B cell (primary cell): ENCODE data around the gene PLA2G4C. TPM values are rescaled to one million over a fixed set of nuclear protein-coding genes. Genes with fewer than 3 reads are reported as not detected.

Experiments
- ATAC-seq: fragments of 200-7000 bp; cut with Tn5 transposase; one replicate; pipeline ENCODE4 v1.10.0; 2021; ENCODE audit warnings: low read depth, mild to moderate bottlenecking, moderate number of reproducible peaks, moderate library complexity
- CTCF ChIA-PET: fragments of 350-600 bp; sonication (Branson Sonifier 250); formaldehyde crosslinking; loops from one replicate; lab custom pipeline; 2021; ENCODE audit warnings: antibody characterized with exemption, inconsistent platforms; lab: Charles Lee
- POLR2A ChIA-PET: fragments of 350-600 bp; sonication (Branson Sonifier 250); formaldehyde crosslinking; loops from one replicate; lab custom pipeline; 2021; ENCODE audit warnings: antibody characterized with exemption; lab: Charles Lee
- DNase-seq: peaks from one replicate; pipeline ENCODE4 v3.0.0; 2013
- H2AFZ ChIP-seq: 2 replicates; pipeline ENCODE4 v1.6.1; 2012; ENCODE audit warnings: mild to moderate bottlenecking, low read depth, low read length; ENCODE audit not compliant: insufficient read depth, poor library complexity, severe bottlenecking
- H3K27ac ChIP-seq, 2 donors: 1 replicate in 1 of 2; 2 replicates in 1 of 2; pipeline ENCODE4 v1.5.1; 2012 to 2013; ENCODE audit warnings: low read length in 2 of 2, mild to moderate bottlenecking in 2 of 2, moderate library complexity in 1 of 2
- H3K27me3 ChIP-seq, 4 experiments: fragments of 200-600 bp in 1 of 4; sonication (generic) in 1 of 4; replicated peaks in 1 of 4; 1 replicate in 2 of 4; 2 replicates in 2 of 4; pipeline versions ENCODE4 v1.6.1 to v1.7.0; 2013 to 2016; ENCODE audit warnings: low read length in 3 of 4, mild to moderate bottlenecking in 2 of 4, mixed read lengths in 1 of 4, moderate library complexity in 1 of 4; ENCODE audit not compliant: insufficient read depth in 4 of 4, control insufficient read depth in 3 of 4; ENCODE audit errors: control extremely low read depth in 1 of 4
- H3K36me3 ChIP-seq, 2 experiments: replicated peaks in 1 of 2; 1 replicate in 1 of 2; 2 replicates in 1 of 2; pipeline versions ENCODE4 v1.6.1 to v1.7.1; 2013; ENCODE audit warnings: low read length in 1 of 2; ENCODE audit not compliant: insufficient read depth in 2 of 2, control insufficient read depth in 1 of 2; ENCODE audit errors: control extremely low read depth in 1 of 2, extremely low read depth in 1 of 2
- H3K4me1 ChIP-seq, 2 donors: fragments of 200-600 bp in 1 of 2; sonication (generic) in 1 of 2; 1 replicate in 1 of 2; 2 replicates in 1 of 2; pipeline versions ENCODE4 v1.5.1 to v1.6.1; 2013 to 2017; ENCODE audit warnings: low read length in 2 of 2; ENCODE audit not compliant: control insufficient read depth in 2 of 2, insufficient read depth in 2 of 2
- H3K4me2 ChIP-seq: replicated peaks from 2 replicates; pipeline ENCODE3; 2012; ENCODE audit warnings: mild to moderate bottlenecking, low read depth, low read length; ENCODE audit not compliant: poor library complexity, severe bottlenecking
- H3K4me3 ChIP-seq, 5 experiments: fragments of 200-600 bp in 1 of 5; sonication (generic) in 1 of 5; 1 replicate in 3 of 5; 2 replicates in 2 of 5; pipeline versions ENCODE4 v1.5.1 to v1.7.0; 2011 to 2016; ENCODE audit warnings: low read length in 4 of 5, mild to moderate bottlenecking in 4 of 5, low read depth in 2 of 5, control low read depth in 1 of 5, moderate library complexity in 1 of 5; ENCODE audit not compliant: insufficient read depth in 1 of 5; ENCODE audit errors: control extremely low read depth in 1 of 5, extremely low read depth in 1 of 5
- H3K79me2 ChIP-seq: fragments of 200-600 bp; sonication (generic); one replicate; pipeline ENCODE4 v1.6.0; 2016; ENCODE audit warnings: low read length; ENCODE audit not compliant: control insufficient read depth, insufficient read depth
- H3K9ac ChIP-seq: fragments of 200-600 bp; sonication (generic); 2 replicates; pipeline ENCODE4 v1.6.1; 2017; ENCODE audit warnings: mild to moderate bottlenecking, low read length, moderate library complexity
- H3K9me3 ChIP-seq, 3 donors: one replicate each; pipeline versions ENCODE4 v1.6.1 to v1.7.1; 2013; ENCODE audit warnings: low read length in 2 of 3; ENCODE audit not compliant: control insufficient read depth in 2 of 3, insufficient read depth in 1 of 3; ENCODE audit errors: control extremely low read depth in 1 of 3
- H4K20me1 ChIP-seq: 2 replicates; pipeline ENCODE4 v1.6.0; 2012; ENCODE audit warnings: mild to moderate bottlenecking, low read length; ENCODE audit not compliant: insufficient read depth, control insufficient read depth, poor library complexity, severe bottlenecking
- H3K27ac Mint-ChIP-seq: one replicate; pipeline ENCODE4 v1.8.0; 2021; ENCODE audit warnings: mixed read lengths
- H3K27me3 Mint-ChIP-seq: one replicate; pipeline ENCODE4 v1.8.0; 2021; ENCODE audit warnings: mixed read lengths
- H3K4me1 Mint-ChIP-seq: one replicate; pipeline ENCODE4 v1.8.0; 2021; ENCODE audit warnings: mixed read lengths
- H3K4me3 Mint-ChIP-seq: one replicate; pipeline ENCODE4 v1.8.0; 2021; ENCODE audit warnings: mixed read lengths
- H3K9me3 Mint-ChIP-seq: one replicate; pipeline ENCODE4 v1.8.0; 2022; ENCODE audit warnings: mixed read lengths; ENCODE audit not compliant: insufficient read depth
- EZH2 ChIP-seq: IDR thresholded peaks from 2 replicates; pipeline ENCODE4 v1.6.1; 2012; ENCODE audit warnings: borderline replicate concordance, low read depth, mild to moderate bottlenecking, moderate library complexity, low read length; ENCODE audit not compliant: insufficient read depth, poor library complexity, severe bottlenecking
- WGBS: methylation state at CpG from one replicate; pipeline ENCODE4 v1.1.5; 2013; ENCODE audit warnings: missing lambda C conversion rate; ENCODE audit not compliant: insufficient coverage; 5-methylcytosine and 5-hydroxymethylcytosine counted together
- intact Hi-C: fragments of 100-400 bp; cut with micrococcal nuclease; formaldehyde crosslinking; loops from one replicate; pipeline ENCODE4 v1.10.0; 2022
- polyA plus RNA-seq: library from polyadenylated mRNA; depleted of rRNA; stranded (reverse); fragments of >200 nt; gene quantifications from 2 replicates; pipeline ENCODE4 v1.2.3, GENCODE V29; 2012
- total RNA-seq, 2 donors: library from RNA; stranded (reverse); fragments of 120-200 nt in 1 of 2; gene quantifications; 1 replicate in 1 of 2; 2 replicates in 1 of 2; pipeline versions ENCODE4 v1.2.3 to v1.2.4, GENCODE V29; 2013 to 2022
- TF ChIP-seq, protein P1 (sequence below): fragments of 200-600 bp; IDR thresholded peaks from one replicate; pipeline ENCODE4 v1.8.0; 2022; ENCODE audit warnings: antibody characterized with exemption, mild to moderate bottlenecking

PLA2G4C gene
- total and polyA plus RNA-seq, 2 donors (not counting 1 experiment from before 2014, with no cell fraction given): 11.1 to 12.3 TPM

DNA sequence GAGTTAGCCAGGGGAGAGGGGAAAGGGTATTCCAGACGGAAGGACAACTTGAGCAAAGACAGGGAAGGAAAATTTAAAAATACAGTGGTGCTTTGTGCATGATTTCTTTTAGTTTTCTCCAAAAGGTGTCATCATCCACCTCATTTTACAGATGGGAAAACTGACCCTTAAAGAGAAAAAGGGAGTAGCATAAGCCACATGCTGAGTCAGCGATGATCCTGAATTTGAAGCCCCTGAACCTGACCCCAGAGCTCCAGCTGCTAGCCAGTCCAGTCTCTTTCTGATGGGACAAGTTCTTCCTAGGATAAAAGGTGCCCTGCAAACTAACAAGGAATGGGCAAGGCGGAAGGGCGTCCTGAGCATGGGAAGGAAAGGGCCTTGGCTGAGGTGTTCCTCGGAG lies 77.0 kb downstream of the PLA2G4C start:
- Histone ChIP-seq H3K4me3 (no peak overlapping the region), H3K27me3 (no peaks in the 10 kb centered on the region), H4K20me1 (no peaks in the 10 kb centered on the region), H3K9me3 (peaks cover 0 to 16% (median 15%) of the 10 kb centered on the region in 3 donors), H2AFZ (no peak overlapping the region), H3K36me3 (no peaks in the 10 kb centered on the region), H3K4me1 (no peaks in the 10 kb centered on the region), H3K9ac (no peak overlapping the region), H3K4me2 (no peak overlapping the region), H3K79me2 (no peaks in the 10 kb centered on the region), H3K27ac (no peak overlapping the region)
- CTCF ChIA-PET: no interaction called here
- TF ChIP-seq EZH2: no peak
- TF ChIP-seq, protein P1, sequence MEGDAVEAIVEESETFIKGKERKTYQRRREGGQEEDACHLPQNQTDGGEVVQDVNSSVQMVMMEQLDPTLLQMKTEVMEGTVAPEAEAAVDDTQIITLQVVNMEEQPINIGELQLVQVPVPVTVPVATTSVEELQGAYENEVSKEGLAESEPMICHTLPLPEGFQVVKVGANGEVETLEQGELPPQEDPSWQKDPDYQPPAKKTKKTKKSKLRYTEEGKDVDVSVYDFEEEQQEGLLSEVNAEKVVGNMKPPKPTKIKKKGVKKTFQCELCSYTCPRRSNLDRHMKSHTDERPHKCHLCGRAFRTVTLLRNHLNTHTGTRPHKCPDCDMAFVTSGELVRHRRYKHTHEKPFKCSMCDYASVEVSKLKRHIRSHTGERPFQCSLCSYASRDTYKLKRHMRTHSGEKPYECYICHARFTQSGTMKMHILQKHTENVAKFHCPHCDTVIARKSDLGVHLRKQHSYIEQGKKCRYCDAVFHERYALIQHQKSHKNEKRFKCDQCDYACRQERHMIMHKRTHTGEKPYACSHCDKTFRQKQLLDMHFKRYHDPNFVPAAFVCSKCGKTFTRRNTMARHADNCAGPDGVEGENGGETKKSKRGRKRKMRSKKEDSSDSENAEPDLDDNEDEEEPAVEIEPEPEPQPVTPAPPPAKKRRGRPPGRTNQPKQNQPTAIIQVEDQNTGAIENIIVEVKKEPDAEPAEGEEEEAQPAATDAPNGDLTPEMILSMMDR: no peak
- DNase-seq (no peak), ATAC-seq (no peak)
- H3K27ac Mint-ChIP-seq: no peak overlapping the region
- peaks cover 11% of the 10 kb centered on the region for H3K27me3 Mint-ChIP-seq
- intact Hi-C loops: no loop called here
- peaks cover 5% of the 10 kb centered on the region for H3K9me3 Mint-ChIP-seq
- H3K4me3 Mint-ChIP-seq: no peak overlapping the region
- H3K4me1 Mint-ChIP-seq: no peaks in the 10 kb centered on the region
- POLR2A ChIA-PET: no interaction called here
- WGBS: 83% methylated on average over 5 of the region's 5 CpGs

DNA sequence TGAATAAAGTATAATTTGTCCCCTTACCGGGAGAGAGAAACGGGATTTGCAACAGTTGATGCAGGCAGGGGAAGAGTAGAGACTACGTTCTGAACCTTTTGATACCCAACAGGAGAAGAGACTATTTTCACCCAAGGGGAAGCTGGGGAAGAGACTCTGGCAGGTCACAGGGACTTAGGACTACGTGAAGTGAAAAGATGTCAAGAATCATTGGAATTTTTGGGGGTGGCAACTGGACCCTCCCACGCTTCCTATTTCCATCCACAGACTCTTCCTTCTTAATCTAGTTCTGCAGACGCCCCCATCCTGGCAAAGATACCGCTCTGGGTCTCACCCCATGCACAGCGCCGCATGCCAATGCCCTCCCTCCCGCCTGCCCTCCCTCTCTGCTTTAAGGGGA lies 80.5 kb downstream of the PLA2G4C start:
- Histone ChIP-seq H3K9ac (no peak overlapping the region), H3K79me2 (no peaks in the 10 kb centered on the region), H4K20me1 (no peaks in the 10 kb centered on the region), H3K4me1 (no peaks in the 10 kb centered on the region), H3K4me2 (no peak overlapping the region), H3K4me3 (no peak overlapping the region), H3K9me3 (peaks cover 0 to 3% (median 0%) of the 10 kb centered on the region in 3 donors), H3K27ac (no peak overlapping the region), H3K36me3 (no peaks in the 10 kb centered on the region), H3K27me3 (peaks cover 0 to 4% (median 0%) of the 10 kb centered on the region in 4 experiments), H2AFZ (no peak overlapping the region)
- 80% methylated on average over 1 of the region's 10 CpGs for WGBS
- ChIA-PET CTCF (no interaction called here), POLR2A (no interaction called here)
- intact Hi-C loops: no loop called here
- Mint-ChIP-seq H3K27me3 (peaks cover 22% of the 10 kb centered on the region), H3K27ac (no peak overlapping the region), H3K4me3 (no peak overlapping the region), H3K9me3 (no peaks in the 10 kb centered on the region), H3K4me1 (no peaks in the 10 kb centered on the region)
- no peak for ATAC-seq
- no peak for DNase-seq
- TF ChIP-seq, protein P1: no peak
- TF ChIP-seq EZH2: no peak
